ENCODE measurements around the gene CCDC126. TPM values are rescaled to one million over a fixed set of nuclear protein-coding genes. Genes with fewer than 3 reads are reported as not detected.
"Not testable (repeated sequence)": the region's sequence is repeated elsewhere in the genome, so short reads cannot be mapped to it uniquely, and the experiment has no call there.

The CCDC126 gene
- total RNA-seq, 1 experiment from 2014 or later, result 11.0 TPM

- Mint-ChIP-seq H3K27me3 (ENCODE audit: unreplicated experiment) (no peaks in the 10 kb centered on the region), H3K4me3 (ENCODE audit: low read depth, unreplicated experiment) (no peak overlapping the region), H3K4me1 (ENCODE audit: low read depth, unreplicated experiment) (no peaks in the 10 kb centered on the region), H3K36me3 (ENCODE audit: insufficient read depth, unreplicated experiment) (no peaks in the 10 kb centered on the region), H3K9me3 (ENCODE audit: low read depth, unreplicated experiment) (no peaks in the 10 kb centered on the region), H3K27ac (ENCODE audit: unreplicated experiment) (no peak overlapping the region)
- CTCF ChIA-PET, result interaction anchor here (0.7 to 3.0 kb wide), 6 partner anchors 126 to 759 kb away, joined by 3 to 15 read pairs (median 5); partner anchors contain the start of gene STK31
- peak; percentile 90 for DNase-seq
- TF ChIP-seq, protein P1, sequence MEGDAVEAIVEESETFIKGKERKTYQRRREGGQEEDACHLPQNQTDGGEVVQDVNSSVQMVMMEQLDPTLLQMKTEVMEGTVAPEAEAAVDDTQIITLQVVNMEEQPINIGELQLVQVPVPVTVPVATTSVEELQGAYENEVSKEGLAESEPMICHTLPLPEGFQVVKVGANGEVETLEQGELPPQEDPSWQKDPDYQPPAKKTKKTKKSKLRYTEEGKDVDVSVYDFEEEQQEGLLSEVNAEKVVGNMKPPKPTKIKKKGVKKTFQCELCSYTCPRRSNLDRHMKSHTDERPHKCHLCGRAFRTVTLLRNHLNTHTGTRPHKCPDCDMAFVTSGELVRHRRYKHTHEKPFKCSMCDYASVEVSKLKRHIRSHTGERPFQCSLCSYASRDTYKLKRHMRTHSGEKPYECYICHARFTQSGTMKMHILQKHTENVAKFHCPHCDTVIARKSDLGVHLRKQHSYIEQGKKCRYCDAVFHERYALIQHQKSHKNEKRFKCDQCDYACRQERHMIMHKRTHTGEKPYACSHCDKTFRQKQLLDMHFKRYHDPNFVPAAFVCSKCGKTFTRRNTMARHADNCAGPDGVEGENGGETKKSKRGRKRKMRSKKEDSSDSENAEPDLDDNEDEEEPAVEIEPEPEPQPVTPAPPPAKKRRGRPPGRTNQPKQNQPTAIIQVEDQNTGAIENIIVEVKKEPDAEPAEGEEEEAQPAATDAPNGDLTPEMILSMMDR (IDR thresholded peaks at IDR 0.05; ENCODE audit: unreplicated experiment), result peak; percentile 96
- no TSS peak for BruUV-seq (replicated peaks)
- intact Hi-C loops (cut with micrococcal nuclease; ENCODE audit: unreplicated experiment), result loop anchor here (1.0 to 5.0 kb wide), 2 partner anchors 142 to 1097 kb away; no protein-coding TSS in a partner anchor
Observed at GRCh38 chr7:23570592-23571200, 26.5 kb upstream of the CCDC126 start.

- H3K4me3 Mint-ChIP-seq (ENCODE audit: low read depth, unreplicated experiment); H3K4me1 Mint-ChIP-seq (ENCODE audit: low read depth, unreplicated experiment); DNase-seq; H3K27ac Mint-ChIP-seq (ENCODE audit: unreplicated experiment); intact Hi-C loops (cut with micrococcal nuclease; ENCODE audit: unreplicated experiment); BruUV-seq (replicated peaks); H3K36me3 Mint-ChIP-seq (ENCODE audit: insufficient read depth, unreplicated experiment); H3K27me3 Mint-ChIP-seq (ENCODE audit: unreplicated experiment); H3K9me3 Mint-ChIP-seq (ENCODE audit: low read depth, unreplicated experiment): not testable (repeated sequence)
- CTCF ChIA-PET, result interaction anchor here (0.5 to 1.6 kb wide), 4 partner anchors 15 to 309 kb away, joined by 4 read pairs; partner anchors contain the start of gene CCDC126
Observed at GRCh38 chr7:23581975-23582374, 15.2 kb upstream of the CCDC126 start.

DNA sequence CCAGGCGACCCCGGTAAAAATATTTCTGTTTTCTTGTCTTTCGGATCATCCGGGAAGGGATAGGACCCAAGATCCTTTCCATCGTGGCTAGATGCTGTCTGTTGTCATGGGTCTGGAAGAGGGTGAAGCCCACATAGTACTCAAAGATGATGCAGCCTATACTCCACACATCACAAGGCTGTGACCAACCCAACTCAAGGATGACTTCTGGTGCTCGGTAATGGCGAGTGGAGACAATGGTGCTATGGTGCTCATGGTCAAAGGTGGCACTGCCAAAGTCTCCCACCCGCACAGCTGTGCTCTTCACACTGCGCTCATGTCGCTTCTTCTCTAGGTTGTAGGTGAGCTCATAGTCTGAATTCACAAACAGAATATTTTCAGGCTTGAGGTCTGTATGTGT lies 11.9 kb upstream of the CCDC126 start:
- intact Hi-C loops (cut with micrococcal nuclease; ENCODE audit: unreplicated experiment); H3K4me3 Mint-ChIP-seq (ENCODE audit: low read depth, unreplicated experiment); BruUV-seq (replicated peaks); DNase-seq; H3K4me1 Mint-ChIP-seq (ENCODE audit: low read depth, unreplicated experiment); H3K27me3 Mint-ChIP-seq (ENCODE audit: unreplicated experiment); H3K27ac Mint-ChIP-seq (ENCODE audit: unreplicated experiment); H3K36me3 Mint-ChIP-seq (ENCODE audit: insufficient read depth, unreplicated experiment); H3K9me3 Mint-ChIP-seq (ENCODE audit: low read depth, unreplicated experiment): not testable (repeated sequence)
- CTCF ChIA-PET, result interaction anchor here (0.6 to 1.3 kb wide), 2 partner anchors 128 to 146 kb away, joined by 3 to 5 read pairs; no protein-coding TSS in a partner anchor

- no TSS peak for BruUV-seq (replicated peaks)
- no peaks in the 10 kb centered on the region for H3K36me3 Mint-ChIP-seq (ENCODE audit: insufficient read depth, unreplicated experiment)
- intact Hi-C loops (cut with micrococcal nuclease; ENCODE audit: unreplicated experiment), result no loop called here
- TF ChIP-seq, protein P1 (IDR thresholded peaks at IDR 0.05; ENCODE audit: unreplicated experiment), result no peak
- CTCF ChIA-PET, result no interaction called here
- H3K9me3 Mint-ChIP-seq (ENCODE audit: low read depth, unreplicated experiment), result no peaks in the 10 kb centered on the region
- no peak for DNase-seq
- H3K4me1 Mint-ChIP-seq (ENCODE audit: low read depth, unreplicated experiment), result no peaks in the 10 kb centered on the region
- no peaks in the 10 kb centered on the region for H3K27me3 Mint-ChIP-seq (ENCODE audit: unreplicated experiment)
- H3K4me3 Mint-ChIP-seq (ENCODE audit: low read depth, unreplicated experiment), result no peak overlapping the region
- H3K27ac Mint-ChIP-seq (ENCODE audit: unreplicated experiment), result no peak overlapping the region
Observed at GRCh38 chr7:23586159-23586558, 11.0 kb upstream of the CCDC126 start.

DNA sequence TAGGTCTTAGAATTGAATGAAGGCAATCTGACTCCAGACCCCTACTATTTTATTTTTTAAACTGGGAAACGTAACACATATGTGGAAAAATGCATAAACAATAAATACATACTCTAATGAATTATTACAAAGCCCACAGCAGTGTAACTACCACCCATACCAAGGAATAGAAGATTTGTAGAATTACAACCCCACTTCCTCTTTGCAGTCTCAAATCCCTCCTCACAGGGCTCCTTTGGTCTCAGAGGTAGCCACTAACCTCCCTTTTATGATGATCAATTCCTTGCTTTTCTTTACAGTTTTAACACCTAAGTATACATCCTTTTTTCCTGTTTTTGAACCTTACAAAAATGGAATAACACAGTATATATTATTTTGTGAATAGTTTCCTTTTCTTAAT lies 6.7 kb upstream of the CCDC126 start:
- Mint-ChIP-seq H3K36me3 (ENCODE audit: insufficient read depth, unreplicated experiment) (no peaks in the 10 kb centered on the region), H3K27ac (ENCODE audit: unreplicated experiment) (no peak overlapping the region), H3K9me3 (ENCODE audit: low read depth, unreplicated experiment) (no peaks in the 10 kb centered on the region), H3K4me3 (ENCODE audit: low read depth, unreplicated experiment) (no peak overlapping the region), H3K4me1 (ENCODE audit: low read depth, unreplicated experiment) (peaks cover 6% of the 10 kb centered on the region), H3K27me3 (ENCODE audit: unreplicated experiment) (no peaks in the 10 kb centered on the region)
- TF ChIP-seq, protein P1 (IDR thresholded peaks at IDR 0.05; ENCODE audit: unreplicated experiment), result no peak
- no TSS peak for BruUV-seq (replicated peaks)
- no peak for DNase-seq
- CTCF ChIA-PET, result no interaction called here
- intact Hi-C loops (cut with micrococcal nuclease; ENCODE audit: unreplicated experiment), result no loop called here
